Pulmonary artery endothelial cell (primary cell): ENCODE results near the gene PCIF1. TPM values are rescaled to one million over a fixed set of nuclear protein-coding genes. Genes with fewer than 3 reads are reported as not detected.
"Not testable (repeated sequence)": the region's sequence is repeated elsewhere in the genome, so short reads cannot be mapped to it uniquely, and the experiment has no call there.

ENCODE experiments used
- DNase-seq: peaks from one replicate; pipeline ENCODE4 v3.0.0-alpha.2; 2011; ENCODE audit warnings: low read depth, low spot score
- total RNA-seq: library from RNA; depleted of rRNA; stranded (reverse); fragments of >200 nt; gene quantifications from 2 replicates; pipeline ENCODE4 v1.2.3, GENCODE V29; 2014

Gene PCIF1
- total RNA-seq, 1 donor from 2014 or later: 9.3 TPM

DNA sequence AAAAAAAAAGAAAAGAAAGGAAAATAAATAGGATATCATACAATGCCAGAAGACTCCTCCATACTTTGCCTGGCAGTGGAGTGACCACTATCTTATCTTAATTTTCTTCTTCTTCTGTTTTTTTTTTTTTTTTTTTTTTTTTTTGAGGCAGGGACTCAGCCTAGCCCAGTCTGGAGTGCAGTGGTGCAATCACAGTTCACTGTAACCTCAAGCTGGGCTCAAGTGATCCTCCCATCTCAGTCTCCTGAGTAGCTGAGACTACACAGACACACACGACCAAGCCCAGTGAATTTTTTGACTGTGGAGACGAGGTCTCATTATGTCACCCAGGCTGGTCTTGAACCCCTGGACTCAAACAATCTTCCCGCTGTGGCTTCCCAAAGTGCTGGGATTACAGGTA, 57.1 kb downstream of the PCIF1 start:
- no peak for DNase-seq

DNA sequence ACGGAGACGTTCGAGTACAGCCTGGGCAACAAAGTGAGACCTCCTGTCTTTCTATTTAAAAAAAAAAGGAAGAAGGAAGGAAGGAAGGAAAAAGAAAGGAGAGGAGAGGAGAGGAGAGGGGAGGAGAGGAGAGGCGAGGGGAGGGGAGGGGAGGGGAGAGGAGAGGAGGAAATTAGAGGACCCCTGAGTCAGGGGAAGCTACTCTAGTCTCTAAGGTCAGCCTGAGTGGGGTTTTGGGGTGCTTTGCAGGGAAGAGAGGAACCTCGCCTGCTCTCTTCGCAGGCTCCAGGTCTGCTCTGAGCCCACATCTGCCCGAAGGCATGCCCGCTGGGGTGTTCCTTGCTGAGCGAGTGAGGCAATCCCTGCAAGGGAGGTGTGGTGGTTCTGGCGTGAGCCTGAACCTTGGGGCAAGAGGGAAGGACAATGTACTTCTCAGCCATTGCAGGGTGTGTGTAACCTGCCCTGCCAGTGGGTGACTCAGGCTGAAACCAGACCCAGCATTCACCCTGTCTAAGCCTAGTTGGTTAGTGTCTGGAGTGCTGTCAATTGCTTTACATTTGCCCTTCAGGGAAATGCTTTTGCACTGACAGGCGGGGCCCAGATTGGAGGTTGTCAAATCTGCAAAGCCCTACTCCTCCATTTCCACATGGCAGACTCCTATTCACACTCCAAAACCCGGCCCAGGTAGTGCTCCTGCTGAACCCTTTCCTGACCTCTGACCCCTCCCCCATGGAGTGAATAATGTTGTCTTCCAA, 58.9 kb downstream of the PCIF1 start:
- DNase-seq: no peak

DNA sequence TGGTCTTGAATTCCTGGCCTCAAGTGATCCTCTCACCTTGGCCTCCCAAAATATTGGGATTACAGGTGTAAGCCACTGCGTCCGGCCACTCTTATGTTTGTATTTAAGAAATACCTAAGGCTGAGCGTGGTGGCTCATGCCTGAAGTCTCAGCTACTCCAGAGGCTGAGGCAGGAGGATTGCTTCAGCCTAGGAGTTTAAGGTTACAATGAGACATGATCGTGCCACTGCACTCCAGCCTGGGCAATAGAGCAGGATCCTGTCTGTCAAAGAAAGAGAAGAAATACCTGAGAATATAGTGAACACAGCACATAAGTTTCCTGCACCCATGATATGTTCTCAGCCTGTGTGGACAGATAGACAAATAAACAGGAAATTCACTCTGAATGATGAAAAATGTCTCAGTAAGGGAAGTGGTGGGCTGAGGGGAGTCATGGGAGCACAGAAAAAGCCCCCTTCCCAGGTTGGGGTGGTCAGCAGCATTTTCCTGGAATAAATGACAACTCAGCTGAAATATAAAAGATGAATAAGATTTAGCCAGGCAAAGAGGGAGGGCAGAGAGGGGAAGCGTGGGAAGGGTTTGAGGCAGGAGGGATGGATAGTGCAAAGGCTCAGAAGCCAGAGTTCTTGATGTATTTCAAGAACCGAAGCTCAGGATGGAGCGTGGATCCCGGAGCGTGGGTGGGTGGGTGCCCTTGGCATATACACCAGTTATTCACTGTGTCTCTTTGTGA, 60.4 kb downstream of the PCIF1 start:
- no peak for DNase-seq

DNA sequence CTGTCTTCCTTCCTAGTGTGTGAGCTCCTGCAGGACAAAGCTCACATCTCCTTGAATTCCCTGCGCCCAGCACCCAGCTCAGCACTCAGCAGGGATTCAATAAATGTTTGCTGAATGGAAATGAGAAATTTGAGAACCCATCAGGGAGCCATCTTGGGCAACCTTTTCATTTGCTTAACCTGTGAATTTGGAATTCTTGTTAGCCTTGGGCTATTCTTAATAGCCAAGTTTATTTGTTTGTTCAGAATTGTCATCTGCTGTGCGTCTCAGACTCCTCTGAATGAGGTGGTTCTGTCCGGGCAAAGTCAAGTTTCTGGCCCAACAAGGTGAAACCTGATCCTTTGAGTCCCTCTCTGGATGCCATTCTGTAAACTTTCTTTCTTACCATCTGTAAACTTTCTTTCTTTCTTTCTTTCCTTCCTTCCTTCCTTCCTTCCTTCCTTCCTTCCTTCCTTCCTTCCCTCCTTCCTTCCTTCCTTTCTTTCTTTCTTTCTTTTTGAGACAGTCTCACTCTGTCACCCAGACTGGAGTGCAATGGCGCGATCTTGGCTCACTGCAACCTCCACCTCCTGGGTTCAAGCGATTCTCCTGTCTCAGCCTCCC, 61.1 kb downstream of the PCIF1 start:
- not testable (repeated sequence) for DNase-seq

DNA sequence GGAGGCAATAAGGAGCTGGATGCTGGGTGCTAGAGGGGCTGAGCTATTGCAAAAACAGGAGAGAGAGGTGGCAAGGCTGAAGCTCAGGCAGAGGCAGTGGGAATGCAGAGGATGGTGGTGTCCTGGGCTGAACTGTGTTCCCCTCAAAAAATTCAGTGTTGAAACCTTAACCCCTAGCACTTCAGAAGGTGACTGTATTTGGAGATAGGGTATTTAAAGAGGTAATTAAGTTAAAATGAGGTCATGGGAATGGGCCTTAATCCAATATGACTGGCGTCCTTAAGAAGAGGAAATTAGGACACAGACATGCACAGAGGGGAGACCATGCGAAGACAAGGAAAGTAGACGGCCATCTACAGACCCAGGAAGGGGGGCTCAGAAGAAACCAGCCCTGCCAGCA, 62.7 kb downstream of the PCIF1 start:
- DNase-seq: no peak

Other genes starting within 250 kb of the PCIF1 start
- gene WFDC13, start 232.6 kb upstream of the PCIF1 start, total RNA-seq: not detected in 2 replicates
- gene WFDC10B, start 229.7 kb upstream of the PCIF1 start, total RNA-seq: not detected in 2 replicates
- not detected in 2 replicates for gene SPINT4, start 212.3 kb upstream of the PCIF1 start, total RNA-seq
- gene WFDC3, start 142.8 kb upstream of the PCIF1 start, total RNA-seq: not detected in 2 replicates
- gene DNTTIP1, start 142.7 kb upstream of the PCIF1 start, total RNA-seq: 18.2 and 26.1 TPM in 2 replicates
- gene UBE2C, start 122.0 kb upstream of the PCIF1 start, total RNA-seq: 24.6 and 51.4 TPM in 2 replicates
- not detected in 2 replicates for gene TNNC2, start 107.4 kb upstream of the PCIF1 start, total RNA-seq
- 20.8 and 22.7 TPM in 2 replicates for gene SNX21, start 100.9 kb upstream of the PCIF1 start, total RNA-seq
- 23.7 and 31.7 TPM in 2 replicates for gene ACOT8, start 77.3 kb upstream of the PCIF1 start, total RNA-seq
- 5.4 and 8.2 TPM in 2 replicates for gene ZSWIM3, start 77.1 kb upstream of the PCIF1 start, total RNA-seq
- 4.2 and 5.2 TPM in 2 replicates for gene ZSWIM1, start 53.5 kb upstream of the PCIF1 start, total RNA-seq
- gene SPATA25, start 47.1 kb upstream of the PCIF1 start, total RNA-seq: 0.53 and 0.59 TPM in 2 replicates
- 2.2 and 2.7 TPM in 2 replicates for gene NEURL2, start 43.5 kb upstream of the PCIF1 start, total RNA-seq
- gene CTSA, start 43.3 kb upstream of the PCIF1 start, total RNA-seq: 40.2 and 48.9 TPM in 2 replicates
- gene PLTP, start 22.5 kb upstream of the PCIF1 start, total RNA-seq: 14.9 and 19.7 TPM in 2 replicates
- 9.5 and 14.6 TPM in 2 replicates for gene ZNF335, start 37.5 kb downstream of the PCIF1 start, total RNA-seq
- gene MMP9, start 74.2 kb downstream of the PCIF1 start, total RNA-seq: 0.04 TPM in 1 of 2 replicates, not detected in the other
- gene SLC12A5, start 94.5 kb downstream of the PCIF1 start, total RNA-seq: 0.07 and 0.26 TPM in 2 replicates
- 10.6 and 15.9 TPM in 2 replicates for gene NCOA5, start 155.3 kb downstream of the PCIF1 start, total RNA-seq
- 9.1 and 12.7 TPM in 2 replicates for gene CD40, start 183.6 kb downstream of the PCIF1 start, total RNA-seq